ENCODE results near the gene PHETA1.
A peak's percentile ranks its signal among the peaks of the same experiment; 100 is the strongest.
"Not testable (repeated sequence)": the region's sequence is repeated elsewhere in the genome, so short reads cannot be mapped to it uniquely, and the experiment has no call there.

Gene PHETA1

GRCh38 chr12:111377440-111377839 is 8.5 kb upstream of the PHETA1 start:
- no peak overlapping the region for H3K27ac ChIP-seq (ENCODE audit: low read length)
- H3K9me3 ChIP-seq (ENCODE audit: insufficient read depth, low read length) = 0 out of 2 replicates have a peak, but pooled peaks cover 2% of the 10 kb centered on the region
- no peak for TF ChIP-seq CTCF (IDR thresholded peaks at IDR 0.05; ENCODE audit: low read depth, low read length)
- no peak for TF ChIP-seq EZH2phosphoT487 (IDR thresholded peaks at IDR 0.05; ENCODE audit: low read depth)
- H4K20me1 ChIP-seq (ENCODE audit: insufficient read depth, low read length) = no peaks in the 10 kb centered on the region
- no peaks in the 10 kb centered on the region for H3K36me3 ChIP-seq (replicated peaks; ENCODE audit: low read depth, low read length)
- no peaks in the 10 kb centered on the region for H3K4me1 ChIP-seq (ENCODE audit: low read length)
- no peak overlapping the region for H3K4me3 ChIP-seq (ENCODE audit: low read length)
- no peak overlapping the region for H2AFZ ChIP-seq (ENCODE audit: low read depth, low read length)
- H3K27me3 ChIP-seq (ENCODE audit: low read depth, low read length) = no peaks in the 10 kb centered on the region
- no peak overlapping the region for H3K4me2 ChIP-seq (ENCODE audit: low read length)
- H3K9ac ChIP-seq (ENCODE audit: low read length) = no peak overlapping the region
- H3K79me2 ChIP-seq (ENCODE audit: low read length) = no peaks in the 10 kb centered on the region

GRCh38 chr12:111373231-111373630 is 4.3 kb upstream of the PHETA1 start:
- not testable (repeated sequence) for H3K79me2 ChIP-seq (ENCODE audit: low read length); H2AFZ ChIP-seq (ENCODE audit: low read depth, low read length); H3K4me2 ChIP-seq (ENCODE audit: low read length); H3K4me1 ChIP-seq (ENCODE audit: low read length); H3K4me3 ChIP-seq (ENCODE audit: low read length); H3K27me3 ChIP-seq (ENCODE audit: low read depth, low read length); H4K20me1 ChIP-seq (ENCODE audit: insufficient read depth, low read length); H3K27ac ChIP-seq (ENCODE audit: low read length); H3K9ac ChIP-seq (ENCODE audit: low read length); H3K9me3 ChIP-seq (ENCODE audit: insufficient read depth, low read length); H3K36me3 ChIP-seq (replicated peaks; ENCODE audit: low read depth, low read length)

- Histone ChIP-seq H2AFZ (ENCODE audit: low read depth, low read length) (peak overlapping the region; percentile 95), H3K36me3 (replicated peaks; ENCODE audit: low read depth, low read length) (no peaks in the 10 kb centered on the region), H3K4me2 (ENCODE audit: low read length) (peak overlapping the region; percentile 97), H3K9ac (ENCODE audit: low read length) (peak overlapping the region; percentile 66), H3K4me3 (ENCODE audit: low read length) (peak overlapping the region; percentile 90), H3K4me1 (ENCODE audit: low read length) (peaks cover 9% of the 10 kb centered on the region), H3K9me3 (ENCODE audit: insufficient read depth, low read length) (no peaks in the 10 kb centered on the region), H3K27me3 (ENCODE audit: low read depth, low read length) (peaks cover 14% of the 10 kb centered on the region; the same call in 1 of the 2 replicates), H3K79me2 (ENCODE audit: low read length) (no peaks in the 10 kb centered on the region), H4K20me1 (ENCODE audit: insufficient read depth, low read length) (no peaks in the 10 kb centered on the region), H3K27ac (ENCODE audit: low read length) (no peak overlapping the region)
- TF ChIP-seq CTCF (IDR thresholded peaks at IDR 0.05; ENCODE audit: low read depth, low read length) (no peak), EZH2phosphoT487 (IDR thresholded peaks at IDR 0.05; ENCODE audit: low read depth) (no peak)
Observed at GRCh38 chr12:111369496-111370220, 763 bp upstream of the PHETA1 start.

GRCh38 chr12:111368291-111368787 is 556 bp downstream of the PHETA1 start:
- no peak overlapping the region for H3K27ac ChIP-seq (ENCODE audit: low read length)
- no peak for TF ChIP-seq EZH2phosphoT487 (IDR thresholded peaks at IDR 0.05; ENCODE audit: low read depth)
- TF ChIP-seq CTCF (IDR thresholded peaks at IDR 0.05; ENCODE audit: low read depth, low read length) = no peak
- H2AFZ ChIP-seq (ENCODE audit: low read depth, low read length) = peak overlapping the region; percentile 17

More at GRCh38 chr12:111368291-111368787, 556 bp downstream of the PHETA1 start:
- peak overlapping the region; percentile 97 for H3K4me2 ChIP-seq (ENCODE audit: low read length)
- H3K79me2 ChIP-seq (ENCODE audit: low read length) = no peaks in the 10 kb centered on the region
- H3K36me3 ChIP-seq (replicated peaks; ENCODE audit: low read depth, low read length) = no peaks in the 10 kb centered on the region
- H3K4me1 ChIP-seq (ENCODE audit: low read length) = peaks cover 9% of the 10 kb centered on the region
- peak overlapping the region; percentile 58 for H3K9ac ChIP-seq (ENCODE audit: low read length)
- H3K9me3 ChIP-seq (ENCODE audit: insufficient read depth, low read length) = no peaks in the 10 kb centered on the region
- peaks cover 14% of the 10 kb centered on the region; the same call in 1 of the 2 replicates for H3K27me3 ChIP-seq (ENCODE audit: low read depth, low read length)
- H3K4me3 ChIP-seq (ENCODE audit: low read length) = peak overlapping the region; percentile 90
- H4K20me1 ChIP-seq (ENCODE audit: insufficient read depth, low read length) = no peaks in the 10 kb centered on the region
